PC-9 (cell line): ENCODE results near the gene CLDN19. TPM values are rescaled to one million over a fixed set of nuclear protein-coding genes. Genes with fewer than 3 reads are reported as not detected.
A peak's percentile ranks its signal among the peaks of the same experiment; 100 is the strongest.

Experiments used
- BruUV-seq: library from RNA; stranded (reverse); fragments of 400-500 nt; replicated peaks from 2 replicates; lab custom pipeline; 2021; lab: Mats Ljungman, UMichigan
- CTCF ChIA-PET: fragments of 300-600 bp; sonication (Branson Sonifier 250); formaldehyde crosslinking; loops from one replicate; lab custom pipeline; 2022; ENCODE audit warnings: antibody characterized with exemption; lab: Charles Lee
- POLR2A ChIA-PET: fragments of 300-600 bp; sonication (Branson Sonifier 250); formaldehyde crosslinking; loops from one replicate; lab custom pipeline; 2022; ENCODE audit warnings: antibody characterized with exemption; ENCODE audit not compliant: unreplicated experiment; lab: Charles Lee
- DNase-seq, 2 experiments: peaks; one replicate each; pipeline versions ENCODE4 v3.0.0 to v3.0.0-alpha.2; 2015 to 2022; ENCODE audit warnings: mixed read lengths in 1 of 2
- H2AFZ ChIP-seq: fragments of 200-600 bp; sonication (generic); 2 replicates; pipeline ENCODE4 v1.8.1; 2017; ENCODE audit warnings: antibody characterized with exemption
- H3F3A ChIP-seq: fragments of 200-600 bp; sonication (generic); 2 replicates; pipeline ENCODE4 v1.8.1; 2017; ENCODE audit warnings: antibody characterized with exemption, mild to moderate bottlenecking, low read depth; ENCODE audit not compliant: insufficient read depth
- H3K27ac ChIP-seq: fragments of 200-600 bp; sonication (generic); 2 replicates; pipeline ENCODE4 v1.6.1; 2016; ENCODE audit warnings: mixed run types
- H3K27me3 ChIP-seq: fragments of 200-600 bp; sonication (generic); 2 replicates; pipeline ENCODE4 v1.6.1; 2016; ENCODE audit warnings: low read depth, mixed run types; ENCODE audit not compliant: insufficient read depth
- H3K36me3 ChIP-seq: fragments of 200-600 bp; sonication (generic); 2 replicates; pipeline ENCODE4 v1.6.1; 2016; ENCODE audit warnings: low read depth, mixed run types
- H3K4me1 ChIP-seq: fragments of 200-600 bp; sonication (generic); replicated peaks from 2 replicates; pipeline ENCODE4 v1.6.1; 2016; ENCODE audit warnings: mixed run types; ENCODE audit not compliant: insufficient read depth
- H3K4me2 ChIP-seq: fragments of 200-600 bp; sonication (generic); 2 replicates; pipeline ENCODE4 v1.6.1; 2017; ENCODE audit warnings: mixed run types
- H3K4me3 ChIP-seq: fragments of 200-600 bp; sonication (generic); 2 replicates; pipeline ENCODE4 v1.6.1; 2016; ENCODE audit warnings: mixed run types
- H3K79me2 ChIP-seq: fragments of 200-600 bp; sonication (generic); 2 replicates; pipeline ENCODE4 v1.6.1; 2017; ENCODE audit warnings: low read depth, mixed run types
- H3K9me2 ChIP-seq: fragments of 200-600 bp; sonication (generic); 2 replicates; pipeline ENCODE4 v1.8.1; 2017; ENCODE audit warnings: mild to moderate bottlenecking; ENCODE audit not compliant: insufficient read depth
- H3K9me3 ChIP-seq: fragments of 200-600 bp; sonication (generic); 2 replicates; pipeline ENCODE4 v1.8.1; 2016; ENCODE audit warnings: low read depth; ENCODE audit not compliant: insufficient read depth
- H4K20me1 ChIP-seq: fragments of 200-600 bp; sonication (generic); 2 replicates; pipeline ENCODE4 v1.8.1; 2017; ENCODE audit not compliant: insufficient read depth
- CTCF ChIP-seq: fragments of 200-600 bp; sonication (generic); conservative IDR thresholded peaks from 2 replicates; pipeline ENCODE4 v1.6.1; 2017; ENCODE audit warnings: mixed run types, antibody characterized with exemption, mild to moderate bottlenecking, moderate library complexity
- EZH2 ChIP-seq: fragments of 200-600 bp; sonication (generic); IDR thresholded peaks from 2 replicates; pipeline ENCODE4 v1.8.0; 2017; ENCODE audit warnings: antibody characterized with exemption, low read depth
- intact Hi-C: fragments of 100-400 bp; cut with micrococcal nuclease; formaldehyde crosslinking; loops from one replicate; pipeline ENCODE4 v1.10.0; 2022; ENCODE audit not compliant: unreplicated experiment
- total RNA-seq: library from RNA; stranded (reverse); gene quantifications from 2 replicates; pipeline ENCODE4 v1.2.3, GENCODE V29; 2021

Gene CLDN19
- total RNA-seq, 1 experiment from 2014 or later: not detected

GRCh38 chr1:42692461-42692860, 47.6 kb downstream of the CLDN19 start:
- peaks cover 56% of the 10 kb centered on the region for H3K4me1 ChIP-seq
- CTCF ChIA-PET: interaction anchor here (0.7 kb wide), 1 partner anchor 235 kb away, joined by 3 read pairs; no protein-coding TSS in a partner anchor
- H4K20me1 ChIP-seq: peaks cover 98% of the 10 kb centered on the region

GRCh38 chr1:42691157-42691498, 48.9 kb downstream of the CLDN19 start:
- Histone ChIP-seq H3K79me2 (peaks cover 100% of the 10 kb centered on the region), H4K20me1 (peaks cover 100% of the 10 kb centered on the region), H3K4me2 (peak overlapping the region; percentile 72; the same call in 1 of the 2 replicates), H3K27me3 (no peaks in the 10 kb centered on the region), H3K4me3 (no peak overlapping the region), H3K36me3 (peaks cover 68% of the 10 kb centered on the region), H3K4me1 (peaks cover 69% of the 10 kb centered on the region), H3K9me2 (no peaks in the 10 kb centered on the region), H3K27ac (0 out of 2 replicates have a peak overlapping the region, but pooled peaks have one; percentile 56), H3F3A (peaks cover 31% of the 10 kb centered on the region), H3K9me3 (no peaks in the 10 kb centered on the region), H2AFZ (no peak overlapping the region)
- ChIA-PET CTCF (no interaction called here), POLR2A (no interaction called here)
- BruUV-seq: no TSS peak
- intact Hi-C loops: loop anchor here (10.0 kb wide), 1 partner anchor 546 kb away; no protein-coding TSS in a partner anchor
- TF ChIP-seq CTCF (no peak), EZH2 (no peak)
- DNase-seq: no peak

More at GRCh38 chr1:42692461-42692860, 47.6 kb downstream of the CLDN19 start:
- DNase-seq: peak; percentile 15 to 66
- peaks cover 100% of the 10 kb centered on the region for H3K79me2 ChIP-seq
- H3K9me3 ChIP-seq: no peaks in the 10 kb centered on the region
- intact Hi-C loops: loop anchor here (10.0 kb wide), 1 partner anchor 548 kb away; no protein-coding TSS in a partner anchor
- H3K27me3 ChIP-seq: no peaks in the 10 kb centered on the region
- peak overlapping the region; percentile 72 for H3K4me2 ChIP-seq
- H3K36me3 ChIP-seq: peaks cover 67% of the 10 kb centered on the region
- H3K9me2 ChIP-seq: no peaks in the 10 kb centered on the region
- TF ChIP-seq CTCF (no peak), EZH2 (no peak)
- H3F3A ChIP-seq: peaks cover 26% of the 10 kb centered on the region
- peak overlapping the region; percentile 56 for H3K27ac ChIP-seq
- no peak overlapping the region for H2AFZ ChIP-seq
- no TSS peak for BruUV-seq
- H3K4me3 ChIP-seq: peak overlapping the region; percentile 26; the same call in 1 of the 2 replicates
- POLR2A ChIA-PET: interaction anchor here (0.6 to 0.7 kb wide), 6 partner anchors 10 to 1499 kb away, joined by 3 to 8 read pairs (median 4); partner anchors contain the start of gene YBX1

DNA sequence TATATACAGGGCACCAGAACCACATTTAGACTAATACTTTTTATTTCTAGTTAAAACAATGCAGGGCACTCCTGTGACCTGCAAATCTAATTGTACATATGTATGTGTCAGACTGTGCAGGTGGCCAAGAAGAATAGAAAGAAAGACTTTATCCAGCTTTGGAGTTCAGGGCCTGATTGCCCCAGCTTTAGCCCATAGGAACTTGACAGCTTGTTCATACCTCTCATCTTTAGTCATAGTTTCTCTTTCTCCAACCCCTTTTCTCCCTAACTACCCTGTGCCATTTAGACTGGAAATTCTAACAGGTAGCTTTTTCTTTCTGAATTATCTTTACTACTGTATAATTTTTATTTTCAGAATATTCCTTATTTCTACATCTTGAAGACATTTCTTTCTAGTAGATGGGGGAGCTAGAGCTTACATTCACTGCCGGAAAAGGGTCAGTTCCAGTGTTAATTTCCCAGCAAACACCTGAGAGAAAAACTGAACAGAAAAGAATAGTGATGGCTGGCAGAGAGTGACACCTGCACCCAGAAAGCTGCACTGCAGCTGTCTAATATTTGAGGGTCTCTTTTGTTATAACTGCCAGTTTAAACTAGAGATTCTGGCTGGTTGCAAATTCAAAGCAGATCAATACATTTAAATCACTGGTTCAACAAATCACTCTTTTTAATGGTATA, 49.4 kb downstream of the CLDN19 start:
- H3K27me3 ChIP-seq: no peaks in the 10 kb centered on the region
- H3K4me1 ChIP-seq: peaks cover 74% of the 10 kb centered on the region
- no peaks in the 10 kb centered on the region for H3K9me2 ChIP-seq
- TF ChIP-seq CTCF: peak; percentile 30; the same call in 1 of the 2 replicates
- no peak for TF ChIP-seq EZH2
- peaks cover 68% of the 10 kb centered on the region for H3K36me3 ChIP-seq
- peaks cover 100% of the 10 kb centered on the region for H3K79me2 ChIP-seq
- peaks cover 31% of the 10 kb centered on the region for H3F3A ChIP-seq
- intact Hi-C loops: loop anchor here (10.0 kb wide), 1 partner anchor 546 kb away; no protein-coding TSS in a partner anchor
- no peak overlapping the region for H3K4me3 ChIP-seq
- ChIA-PET POLR2A (no interaction called here), CTCF (no interaction called here)
- no TSS peak for BruUV-seq
- H3K27ac ChIP-seq: peak overlapping the region; percentile 56; the same call in 1 of the 2 replicates
- DNase-seq: no peak
- H2AFZ ChIP-seq: no peak overlapping the region
- H4K20me1 ChIP-seq: peaks cover 100% of the 10 kb centered on the region
- no peaks in the 10 kb centered on the region for H3K9me3 ChIP-seq
- H3K4me2 ChIP-seq: peak overlapping the region; percentile 72
